K562 (cell line): ENCODE results near the gene GHDC.

Experiments used
- E2F1 ChIP-seq: sonication (generic); formaldehyde crosslinking; IDR thresholded peaks from 2 replicates; pipeline ENCODE4 v1.8.1; 2023; ENCODE audit warnings: mild to moderate bottlenecking, missing genetic modification reagents, moderate library complexity
- HNRNPUL1 ChIP-seq: fragments of 200-400 bp; formaldehyde crosslinking; IDR thresholded peaks from 2 replicates; pipeline ENCODE4 v1.6.1; 2017; ENCODE audit warnings: low read length
- ILK ChIP-seq: fragments of 450-650 bp; IDR thresholded peaks from 2 replicates; pipeline ENCODE4 v1.6.1; 2016; ENCODE audit warnings: missing genetic modification characterization, low read depth, mild to moderate bottlenecking, missing compliant biosample characterization, moderate library complexity, borderline replicate concordance
- PHF8 ChIP-seq: fragments of 200-600 bp; sonication (generic); IDR thresholded peaks from 2 replicates; pipeline ENCODE4 v1.6.1; 2012; ENCODE audit warnings: mixed run types, mild to moderate bottlenecking, inconsistent platforms, low read length, moderate library complexity, borderline replicate concordance
- POLR2A ChIP-seq: fragments of 450-650 bp; conservative IDR thresholded peaks from 2 replicates; pipeline ENCODE4 v1.6.1; 2016
- RAD21 ChIP-seq, 2 experiments: fragments of 250-450 bp in 1 of 2; fragments of 450-650 bp in 1 of 2; sonication (Bioruptor Pico) in 1 of 2; formaldehyde crosslinking in 1 of 2; IDR thresholded peaks in 1 of 2; conservative IDR thresholded peaks in 1 of 2; 2 replicates each; pipeline versions ENCODE4 v1.4.0 to v1.8.0; 2020 to 2022; ENCODE audit warnings: mild to moderate bottlenecking in 2 of 2, moderate library complexity in 1 of 2
- TCF7 ChIP-seq: sonication (generic); IDR thresholded peaks from 2 replicates; pipeline ENCODE4 v1.6.1; 2016; ENCODE audit warnings: antibody characterized with exemption, borderline replicate concordance
- TEAD1 ChIP-seq, 2 experiments: fragments of 450-650 bp in 1 of 2; sonication (generic) in 1 of 2; formaldehyde crosslinking; IDR thresholded peaks; 2 replicates each; pipeline versions ENCODE4 v1.4.0 to v1.8.0; 2020 to 2022; ENCODE audit warnings: mild to moderate bottlenecking in 2 of 2, missing genetic modification reagents in 1 of 2
- TSHZ1 ChIP-seq: fragments of 250-450 bp; sonication (Bioruptor Pico); IDR thresholded peaks from 2 replicates; pipeline ENCODE4 v1.4.0; 2020; ENCODE audit warnings: mild to moderate bottlenecking, moderate library complexity
- ZBTB1 ChIP-seq: sonication (generic); formaldehyde crosslinking; IDR thresholded peaks from 2 replicates; pipeline ENCODE4 v1.8.1; 2023; ENCODE audit warnings: missing genetic modification reagents, low read depth, mild to moderate bottlenecking, borderline replicate concordance
- ZFP36 ChIP-seq: fragments of 150-350 bp; IDR thresholded peaks from 2 replicates; pipeline ENCODE4 v1.6.1; 2018; ENCODE audit warnings: low read length, low read depth; ENCODE audit not compliant: partially characterized antibody
- TF ChIP-seq, protein P1 (sequence below), 3 experiments: IDR thresholded peaks in 2 of 3; conservative IDR thresholded peaks in 1 of 3; 2 replicates each; pipeline ENCODE4 v1.5.1; 2011 to 2012; ENCODE audit warnings: low read length in 3 of 3, mild to moderate bottlenecking in 3 of 3, control low read depth in 2 of 3, improper control_type of control experiment in 1 of 3, inconsistent platforms in 1 of 3, low read depth in 1 of 3, mixed read lengths in 1 of 3, moderate library complexity in 1 of 3; ENCODE audit not compliant: insufficient read depth in 2 of 3

DNA sequence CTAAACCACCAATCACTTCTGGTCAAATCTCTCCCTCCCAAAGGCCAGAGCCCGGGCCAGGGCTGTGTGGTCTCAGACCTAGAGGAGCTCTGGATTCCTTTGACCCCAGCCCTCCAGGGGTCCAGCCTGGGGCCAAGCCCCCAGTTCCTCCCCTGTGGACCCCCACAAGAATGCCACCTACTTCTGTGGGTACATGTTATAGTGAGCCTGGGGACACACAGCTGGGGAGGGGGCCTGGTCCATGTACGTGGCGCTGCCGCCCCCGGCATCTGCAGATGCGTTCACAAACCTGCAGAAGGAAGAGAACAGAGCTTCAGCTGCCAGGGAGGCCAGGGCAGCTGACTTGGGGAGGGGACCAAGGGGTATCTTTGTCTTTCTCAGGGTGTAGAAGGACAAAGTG is 7.9 kb upstream of the GHDC start:
- TF ChIP-seq HNRNPUL1 (no peak), TCF7 (no peak), ZBTB1 (no peak), E2F1 (no peak), TSHZ1 (CRISPR knock-in tag) (no peak), RAD21 (CRISPR knock-in tag; conservative IDR thresholded peaks at IDR 0.05 in 1 of 2, IDR thresholded peaks at IDR 0.05 in 1 of 2) (no peak), POLR2A (no peak), TEAD1 (CRISPR knock-in tag; IDR thresholded peaks at IDR 0.05) (no peak), ILK (no peak), ZFP36 (no peak), PHF8 (no peak)
- TF ChIP-seq, protein P1, sequence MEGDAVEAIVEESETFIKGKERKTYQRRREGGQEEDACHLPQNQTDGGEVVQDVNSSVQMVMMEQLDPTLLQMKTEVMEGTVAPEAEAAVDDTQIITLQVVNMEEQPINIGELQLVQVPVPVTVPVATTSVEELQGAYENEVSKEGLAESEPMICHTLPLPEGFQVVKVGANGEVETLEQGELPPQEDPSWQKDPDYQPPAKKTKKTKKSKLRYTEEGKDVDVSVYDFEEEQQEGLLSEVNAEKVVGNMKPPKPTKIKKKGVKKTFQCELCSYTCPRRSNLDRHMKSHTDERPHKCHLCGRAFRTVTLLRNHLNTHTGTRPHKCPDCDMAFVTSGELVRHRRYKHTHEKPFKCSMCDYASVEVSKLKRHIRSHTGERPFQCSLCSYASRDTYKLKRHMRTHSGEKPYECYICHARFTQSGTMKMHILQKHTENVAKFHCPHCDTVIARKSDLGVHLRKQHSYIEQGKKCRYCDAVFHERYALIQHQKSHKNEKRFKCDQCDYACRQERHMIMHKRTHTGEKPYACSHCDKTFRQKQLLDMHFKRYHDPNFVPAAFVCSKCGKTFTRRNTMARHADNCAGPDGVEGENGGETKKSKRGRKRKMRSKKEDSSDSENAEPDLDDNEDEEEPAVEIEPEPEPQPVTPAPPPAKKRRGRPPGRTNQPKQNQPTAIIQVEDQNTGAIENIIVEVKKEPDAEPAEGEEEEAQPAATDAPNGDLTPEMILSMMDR (IDR thresholded peaks at IDR 0.05 in 2 of 3, conservative IDR thresholded peaks at IDR 0.05 in 1 of 3; ENCODE audit: insufficient read depth in 2 of 3, low read depth in 1 of 3, low read length in 3 of 3), result no peak
